ENCODE measurements around the gene MEGF11. TPM values are rescaled to one million over a fixed set of nuclear protein-coding genes. Genes with fewer than 3 reads are reported as not detected.

The MEGF11 gene
- total RNA-seq, 5 donors from 2014 or later (not counting 1 experiment from before 2014, with no cell fraction given), result 0.20 TPM; not detected in 4

DNA sequence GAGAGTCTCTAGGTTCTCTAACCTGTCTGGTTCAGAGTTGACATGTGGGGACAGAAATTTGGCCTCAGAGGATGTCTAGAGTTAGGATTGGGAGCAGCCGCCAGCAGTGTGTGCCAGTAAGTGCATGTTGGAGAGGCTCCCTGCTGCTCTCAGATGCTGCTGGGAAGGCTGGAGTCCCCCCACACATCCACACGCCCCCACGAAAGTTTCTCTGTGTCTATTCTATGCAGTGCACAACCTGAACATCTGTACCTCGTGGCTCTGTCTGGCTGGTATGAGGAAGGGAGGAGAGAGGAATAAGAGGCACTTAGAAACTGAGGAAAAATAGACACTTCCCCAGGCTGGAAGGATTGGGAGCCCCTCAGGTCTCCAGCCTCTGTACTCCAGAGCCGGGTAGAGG is 252.5 kb downstream of the MEGF11 start:
- H3K4me1 Mint-ChIP-seq, result no peaks in the 10 kb centered on the region
- CTCF ChIA-PET, result no interaction called here
- H3K27ac Mint-ChIP-seq, result no peak overlapping the region
- H3K27me3 Mint-ChIP-seq, result peaks cover 26 to 32% of the 10 kb centered on the region in 2 donors
- Histone ChIP-seq H3K27me3 (replicated peaks in 1 of 2; ENCODE audit: control insufficient read depth in 2 of 2, extremely low read depth in 1 of 2, insufficient read depth in 2 of 2, low read length in 1 of 2) (peaks cover 0 to 35% of the 10 kb centered on the region in 2 experiments), H3K27ac (ENCODE audit: low read length) (no peak overlapping the region), H3K4me1 (ENCODE audit: control insufficient read depth in 1 of 2, extremely low read depth in 1 of 2, insufficient read depth in 2 of 2, low read length in 2 of 2) (no peaks in the 10 kb centered on the region), H3K9me3 (no peaks in the 10 kb centered on the region), H3K4me3 (ENCODE audit: control insufficient read depth in 1 of 2, extremely low read depth in 1 of 2, low read length in 1 of 2) (no peak overlapping the region), H3K36me3 (ENCODE audit: control insufficient read depth in 2 of 2, extremely low read depth in 1 of 2, insufficient read depth in 1 of 2, low read length in 1 of 2) (no peaks in the 10 kb centered on the region)
- H3K9me3 Mint-ChIP-seq, result peaks cover 0 to 3% (median 0%) of the 10 kb centered on the region in 3 donors
- POLR2A ChIA-PET, result no interaction called here
- no peak for ATAC-seq (replicated peaks in 1 of 4)
- no peaks in the 10 kb centered on the region for H3K36me3 Mint-ChIP-seq
- DNase-seq, result no peak
- H3K4me3 Mint-ChIP-seq, result no peak overlapping the region
- 40% methylated on average over 1 of the region's 5 CpGs for WGBS (ENCODE audit: insufficient coverage)

- no peak overlapping the region for H3K27ac Mint-ChIP-seq
- DNase-seq, result no peak
- CTCF ChIA-PET, result no interaction called here
- peaks cover 0 to 44% of the 10 kb centered on the region in 2 experiments for H3K27me3 ChIP-seq (replicated peaks in 1 of 2; ENCODE audit: control insufficient read depth in 2 of 2, extremely low read depth in 1 of 2, insufficient read depth in 2 of 2, low read length in 1 of 2)
- no peaks in the 10 kb centered on the region for H3K9me3 Mint-ChIP-seq
- H3K27ac ChIP-seq (ENCODE audit: low read length), result no peak overlapping the region
- no peak overlapping the region for H3K4me3 Mint-ChIP-seq
- no peaks in the 10 kb centered on the region for H3K4me1 Mint-ChIP-seq
- H3K27me3 Mint-ChIP-seq, result peaks cover 20 to 36% of the 10 kb centered on the region in 2 donors
- H3K36me3 ChIP-seq (ENCODE audit: control insufficient read depth in 2 of 2, extremely low read depth in 1 of 2, insufficient read depth in 1 of 2, low read length in 1 of 2), result no peaks in the 10 kb centered on the region
- no peak for ATAC-seq (replicated peaks in 1 of 4)
- no peaks in the 10 kb centered on the region for H3K9me3 ChIP-seq
- H3K4me3 ChIP-seq (ENCODE audit: control insufficient read depth in 1 of 2, extremely low read depth in 1 of 2, low read length in 1 of 2), result no peak overlapping the region
- no peaks in the 10 kb centered on the region for H3K36me3 Mint-ChIP-seq
- POLR2A ChIA-PET, result no interaction called here
- 41% methylated on average over 5 of the region's 9 CpGs for WGBS (ENCODE audit: insufficient coverage)
- no peaks in the 10 kb centered on the region for H3K4me1 ChIP-seq (ENCODE audit: control insufficient read depth in 1 of 2, extremely low read depth in 1 of 2, insufficient read depth in 2 of 2, low read length in 2 of 2)
Observed at GRCh38 chr15:65998486-65998885, 255.1 kb downstream of the MEGF11 start.

GRCh38 chr15:65996901-65997300 is 256.6 kb downstream of the MEGF11 start:
- POLR2A ChIA-PET, result no interaction called here
- Mint-ChIP-seq H3K4me1 (no peaks in the 10 kb centered on the region), H3K27me3 (peaks cover 25 to 47% of the 10 kb centered on the region in 2 donors), H3K9me3 (no peaks in the 10 kb centered on the region), H3K4me3 (no peak overlapping the region), H3K36me3 (no peaks in the 10 kb centered on the region), H3K27ac (no peak overlapping the region)
- Histone ChIP-seq H3K4me3 (ENCODE audit: control insufficient read depth in 1 of 2, extremely low read depth in 1 of 2, low read length in 1 of 2) (no peak overlapping the region), H3K27me3 (replicated peaks in 1 of 2; ENCODE audit: control insufficient read depth in 2 of 2, extremely low read depth in 1 of 2, insufficient read depth in 2 of 2, low read length in 1 of 2) (peaks cover 0 to 54% of the 10 kb centered on the region in 2 experiments), H3K27ac (ENCODE audit: low read length) (no peak overlapping the region), H3K4me1 (ENCODE audit: control insufficient read depth in 1 of 2, extremely low read depth in 1 of 2, insufficient read depth in 2 of 2, low read length in 2 of 2) (no peaks in the 10 kb centered on the region), H3K9me3 (no peaks in the 10 kb centered on the region), H3K36me3 (ENCODE audit: control insufficient read depth in 2 of 2, extremely low read depth in 1 of 2, insufficient read depth in 1 of 2, low read length in 1 of 2) (no peaks in the 10 kb centered on the region)
- ATAC-seq (replicated peaks in 1 of 4), result no peak
- CTCF ChIA-PET, result no interaction called here
- WGBS (ENCODE audit: insufficient coverage), result 42% methylated on average over 2 of the region's 5 CpGs
- DNase-seq, result no peak

DNA sequence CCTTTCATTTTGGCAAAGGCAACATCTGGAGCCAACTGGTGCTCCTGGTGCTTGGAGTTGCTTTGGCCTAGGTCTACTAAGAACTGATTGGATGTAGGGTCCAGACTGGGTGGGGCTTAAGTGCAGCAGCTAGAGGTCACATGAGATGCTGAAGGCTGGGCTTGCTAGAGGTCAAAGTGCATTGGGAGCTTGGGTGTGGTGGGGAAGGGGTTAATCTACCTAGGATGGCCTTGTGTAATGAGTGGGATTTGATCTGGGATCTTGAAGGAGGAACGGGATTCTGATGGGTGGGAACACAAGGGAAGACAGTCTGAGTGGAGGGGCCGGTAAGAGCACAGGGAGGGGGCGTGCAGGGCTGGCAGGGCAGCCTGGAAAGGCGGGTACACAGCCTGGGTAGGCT is 258.7 kb downstream of the MEGF11 start:
- H3K9me3 Mint-ChIP-seq, result no peaks in the 10 kb centered on the region
- ATAC-seq (replicated peaks in 1 of 4) (no peak), DNase-seq (no peak)
- no peaks in the 10 kb centered on the region for H3K36me3 Mint-ChIP-seq
- ChIA-PET POLR2A (no interaction called here), CTCF (no interaction called here)
- Histone ChIP-seq H3K4me3 (ENCODE audit: control insufficient read depth in 1 of 2, extremely low read depth in 1 of 2, low read length in 1 of 2) (no peak overlapping the region), H3K27me3 (replicated peaks in 1 of 2; ENCODE audit: control insufficient read depth in 2 of 2, extremely low read depth in 1 of 2, insufficient read depth in 2 of 2, low read length in 1 of 2) (peaks cover 0 to 46% of the 10 kb centered on the region in 2 experiments), H3K9me3 (no peaks in the 10 kb centered on the region), H3K27ac (ENCODE audit: low read length) (no peak overlapping the region), H3K36me3 (ENCODE audit: control insufficient read depth in 2 of 2, extremely low read depth in 1 of 2, insufficient read depth in 1 of 2, low read length in 1 of 2) (no peaks in the 10 kb centered on the region), H3K4me1 (ENCODE audit: control insufficient read depth in 1 of 2, extremely low read depth in 1 of 2, insufficient read depth in 2 of 2, low read length in 2 of 2) (no peaks in the 10 kb centered on the region)
- H3K4me1 Mint-ChIP-seq, result no peaks in the 10 kb centered on the region
- no peak overlapping the region for H3K4me3 Mint-ChIP-seq
- peaks cover 21 to 55% of the 10 kb centered on the region in 2 donors for H3K27me3 Mint-ChIP-seq
- H3K27ac Mint-ChIP-seq, result no peak overlapping the region
- WGBS (ENCODE audit: insufficient coverage), result no CpG with 5 or more reads among the region's 4 CpGs

DNA sequence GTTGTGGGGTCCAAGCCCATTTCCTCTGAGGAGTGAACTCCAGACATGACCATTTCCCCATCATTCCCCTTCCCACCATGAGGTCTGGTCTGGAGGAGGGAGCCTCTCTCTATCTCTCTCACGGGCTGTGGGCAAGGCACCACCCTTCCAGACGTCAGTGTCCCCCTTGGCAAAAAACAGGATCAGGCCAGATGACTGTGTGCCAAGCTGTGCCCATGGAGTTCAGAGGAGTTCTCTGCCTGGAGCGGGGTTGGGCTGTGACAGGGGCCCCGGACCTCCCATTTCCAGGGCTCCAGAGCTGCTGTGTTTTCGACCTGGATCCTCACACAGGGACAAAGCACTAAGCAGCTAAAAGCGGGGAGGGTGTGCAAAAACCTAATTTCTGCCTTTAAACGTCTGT is 259.8 kb downstream of the MEGF11 start:
- H3K9me3 Mint-ChIP-seq, result no peaks in the 10 kb centered on the region
- no peak overlapping the region for H3K27ac Mint-ChIP-seq
- ATAC-seq (replicated peaks in 1 of 4) (no peak), DNase-seq (no peak)
- H3K4me3 ChIP-seq (ENCODE audit: control insufficient read depth in 1 of 2, extremely low read depth in 1 of 2, low read length in 1 of 2), result no peak overlapping the region
- no peaks in the 10 kb centered on the region for H3K4me1 ChIP-seq (ENCODE audit: control insufficient read depth in 1 of 2, extremely low read depth in 1 of 2, insufficient read depth in 2 of 2, low read length in 2 of 2)
- ChIA-PET POLR2A (interaction anchor here in 1 of 2 donors (0.5 kb wide), 1 partner anchor 148 kb away, joined by 3 read pairs; no protein-coding TSS in a partner anchor), CTCF (no interaction called here)
- H3K36me3 Mint-ChIP-seq, result no peaks in the 10 kb centered on the region
- no peaks in the 10 kb centered on the region for H3K4me1 Mint-ChIP-seq
- H3K9me3 ChIP-seq, result no peaks in the 10 kb centered on the region
- peaks cover 0 to 49% of the 10 kb centered on the region in 2 experiments for H3K27me3 ChIP-seq (replicated peaks in 1 of 2; ENCODE audit: control insufficient read depth in 2 of 2, extremely low read depth in 1 of 2, insufficient read depth in 2 of 2, low read length in 1 of 2)
- no peaks in the 10 kb centered on the region for H3K36me3 ChIP-seq (ENCODE audit: control insufficient read depth in 2 of 2, extremely low read depth in 1 of 2, insufficient read depth in 1 of 2, low read length in 1 of 2)
- no peak overlapping the region for H3K27ac ChIP-seq (ENCODE audit: low read length)
- WGBS (ENCODE audit: insufficient coverage), result 50% methylated on average over 5 of the region's 7 CpGs
- no peak overlapping the region for H3K4me3 Mint-ChIP-seq
- peaks cover 21 to 58% of the 10 kb centered on the region in 2 donors for H3K27me3 Mint-ChIP-seq

- CTCF ChIA-PET, result no interaction called here
Observed at GRCh38 chr15:65993236-65993635, 260.3 kb downstream of the MEGF11 start.

More at GRCh38 chr15:65993236-65993635, 260.3 kb downstream of the MEGF11 start:
- Mint-ChIP-seq H3K36me3 (no peaks in the 10 kb centered on the region), H3K4me1 (no peaks in the 10 kb centered on the region), H3K9me3 (no peaks in the 10 kb centered on the region), H3K27me3 (peaks cover 25 to 61% of the 10 kb centered on the region in 2 donors), H3K27ac (no peak overlapping the region), H3K4me3 (no peak overlapping the region)
- no peak for ATAC-seq (replicated peaks in 1 of 4)
- no peaks in the 10 kb centered on the region for H3K36me3 ChIP-seq (ENCODE audit: control insufficient read depth in 2 of 2, extremely low read depth in 1 of 2, insufficient read depth in 1 of 2, low read length in 1 of 2)
- H3K9me3 ChIP-seq, result no peaks in the 10 kb centered on the region
- H3K27ac ChIP-seq (ENCODE audit: low read length), result no peak overlapping the region
- DNase-seq, result no peak
- H3K27me3 ChIP-seq (replicated peaks in 1 of 2; ENCODE audit: control insufficient read depth in 2 of 2, extremely low read depth in 1 of 2, insufficient read depth in 2 of 2, low read length in 1 of 2), result peaks cover 0 to 51% of the 10 kb centered on the region in 2 experiments
- H3K4me1 ChIP-seq (ENCODE audit: control insufficient read depth in 1 of 2, extremely low read depth in 1 of 2, insufficient read depth in 2 of 2, low read length in 2 of 2), result no peaks in the 10 kb centered on the region
- no peak overlapping the region for H3K4me3 ChIP-seq (ENCODE audit: control insufficient read depth in 1 of 2, extremely low read depth in 1 of 2, low read length in 1 of 2)
- POLR2A ChIA-PET, result interaction anchor here in 1 of 2 donors (0.5 kb wide), 1 partner anchor 148 kb away, joined by 3 read pairs; no protein-coding TSS in a partner anchor
- WGBS (ENCODE audit: insufficient coverage), result 22% methylated on average over 3 of the region's 5 CpGs

Data from T-cell (primary cell).